GM12875 (cell line): ENCODE results near the gene RGS13.

Experiments
- H3K4me3 ChIP-seq: one replicate; pipeline ENCODE4 v1.5.1; 2011; ENCODE audit warnings: low read depth, low read length, control low read depth
- TF ChIP-seq, protein P1 (sequence below): IDR thresholded peaks from 2 replicates; pipeline ENCODE4 v1.5.1; 2011; ENCODE audit warnings: low read depth, mild to moderate bottlenecking, control low read depth, inconsistent platforms, low read length, moderate library complexity, borderline replicate concordance; ENCODE audit not compliant: insufficient read depth

Gene RGS13

DNA sequence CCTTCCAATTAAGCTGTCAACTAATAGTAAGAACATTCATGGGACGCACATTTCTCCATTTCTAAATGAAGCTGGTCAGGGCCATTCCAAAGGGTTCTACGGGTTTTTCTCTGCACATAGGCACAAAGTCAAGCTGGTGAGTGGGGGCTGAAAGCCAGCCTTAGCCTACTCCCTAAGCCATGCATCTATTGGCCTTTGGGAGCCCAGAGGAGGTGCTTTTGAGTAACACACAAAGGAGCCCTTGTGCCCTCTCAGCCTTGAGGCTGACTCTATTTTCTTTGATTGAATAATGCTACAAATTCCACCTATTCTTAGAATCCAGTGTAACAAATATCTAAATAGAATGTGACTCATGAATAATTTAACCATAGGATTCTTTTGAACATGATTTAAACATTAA, 73.6 kb downstream of the RGS13 start:
- TF ChIP-seq, protein P1, sequence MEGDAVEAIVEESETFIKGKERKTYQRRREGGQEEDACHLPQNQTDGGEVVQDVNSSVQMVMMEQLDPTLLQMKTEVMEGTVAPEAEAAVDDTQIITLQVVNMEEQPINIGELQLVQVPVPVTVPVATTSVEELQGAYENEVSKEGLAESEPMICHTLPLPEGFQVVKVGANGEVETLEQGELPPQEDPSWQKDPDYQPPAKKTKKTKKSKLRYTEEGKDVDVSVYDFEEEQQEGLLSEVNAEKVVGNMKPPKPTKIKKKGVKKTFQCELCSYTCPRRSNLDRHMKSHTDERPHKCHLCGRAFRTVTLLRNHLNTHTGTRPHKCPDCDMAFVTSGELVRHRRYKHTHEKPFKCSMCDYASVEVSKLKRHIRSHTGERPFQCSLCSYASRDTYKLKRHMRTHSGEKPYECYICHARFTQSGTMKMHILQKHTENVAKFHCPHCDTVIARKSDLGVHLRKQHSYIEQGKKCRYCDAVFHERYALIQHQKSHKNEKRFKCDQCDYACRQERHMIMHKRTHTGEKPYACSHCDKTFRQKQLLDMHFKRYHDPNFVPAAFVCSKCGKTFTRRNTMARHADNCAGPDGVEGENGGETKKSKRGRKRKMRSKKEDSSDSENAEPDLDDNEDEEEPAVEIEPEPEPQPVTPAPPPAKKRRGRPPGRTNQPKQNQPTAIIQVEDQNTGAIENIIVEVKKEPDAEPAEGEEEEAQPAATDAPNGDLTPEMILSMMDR, result no peak
- no peak overlapping the region for H3K4me3 ChIP-seq
